D721Med (cell line): ENCODE results near the gene FAM174C.

ENCODE experiments used
- DNase-seq: peaks from one replicate; pipeline ENCODE4 v3.0.0; 2011; ENCODE audit warnings: low spot score; ENCODE audit not compliant: insufficient read length
- FAIRE-seq: peaks from 2 replicates; lab custom pipeline; 2011; peaks lifted over from hg19 to GRCh38; lab: Jason Lieb, UNC
- TF ChIP-seq, protein P1 (sequence below): IDR thresholded peaks from 2 replicates; pipeline ENCODE4 v1.5.1; 2012; ENCODE audit warnings: mild to moderate bottlenecking, control low read depth; ENCODE audit not compliant: insufficient read depth; ENCODE audit errors: missing control alignments

Gene FAM174C

DNA sequence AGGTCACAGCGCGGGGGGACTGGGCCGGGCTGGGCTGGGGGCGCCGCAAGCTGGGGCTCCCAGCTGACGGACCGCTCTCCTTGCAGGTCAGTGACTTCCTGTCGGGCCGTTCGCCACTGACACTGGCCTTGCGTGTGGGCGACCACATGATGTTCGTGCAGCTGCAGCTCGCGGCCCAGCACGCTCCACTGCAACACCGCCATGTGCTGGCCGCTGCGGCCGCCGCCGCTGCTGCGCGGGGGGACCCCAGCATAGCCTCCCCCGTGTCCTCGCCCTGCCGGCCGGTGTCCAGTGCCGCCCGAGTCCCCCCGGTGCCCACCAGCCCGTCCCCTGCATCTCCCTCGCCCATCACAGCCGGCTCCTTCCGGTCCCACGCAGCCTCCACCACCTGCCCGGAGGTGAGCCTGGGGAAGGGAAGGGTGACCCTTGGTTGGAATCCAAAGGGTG, 21.2 kb upstream of the FAM174C start:
- DNase-seq (no peak), FAIRE-seq (no peak)
- TF ChIP-seq, protein P1, sequence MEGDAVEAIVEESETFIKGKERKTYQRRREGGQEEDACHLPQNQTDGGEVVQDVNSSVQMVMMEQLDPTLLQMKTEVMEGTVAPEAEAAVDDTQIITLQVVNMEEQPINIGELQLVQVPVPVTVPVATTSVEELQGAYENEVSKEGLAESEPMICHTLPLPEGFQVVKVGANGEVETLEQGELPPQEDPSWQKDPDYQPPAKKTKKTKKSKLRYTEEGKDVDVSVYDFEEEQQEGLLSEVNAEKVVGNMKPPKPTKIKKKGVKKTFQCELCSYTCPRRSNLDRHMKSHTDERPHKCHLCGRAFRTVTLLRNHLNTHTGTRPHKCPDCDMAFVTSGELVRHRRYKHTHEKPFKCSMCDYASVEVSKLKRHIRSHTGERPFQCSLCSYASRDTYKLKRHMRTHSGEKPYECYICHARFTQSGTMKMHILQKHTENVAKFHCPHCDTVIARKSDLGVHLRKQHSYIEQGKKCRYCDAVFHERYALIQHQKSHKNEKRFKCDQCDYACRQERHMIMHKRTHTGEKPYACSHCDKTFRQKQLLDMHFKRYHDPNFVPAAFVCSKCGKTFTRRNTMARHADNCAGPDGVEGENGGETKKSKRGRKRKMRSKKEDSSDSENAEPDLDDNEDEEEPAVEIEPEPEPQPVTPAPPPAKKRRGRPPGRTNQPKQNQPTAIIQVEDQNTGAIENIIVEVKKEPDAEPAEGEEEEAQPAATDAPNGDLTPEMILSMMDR: no peak

DNA sequence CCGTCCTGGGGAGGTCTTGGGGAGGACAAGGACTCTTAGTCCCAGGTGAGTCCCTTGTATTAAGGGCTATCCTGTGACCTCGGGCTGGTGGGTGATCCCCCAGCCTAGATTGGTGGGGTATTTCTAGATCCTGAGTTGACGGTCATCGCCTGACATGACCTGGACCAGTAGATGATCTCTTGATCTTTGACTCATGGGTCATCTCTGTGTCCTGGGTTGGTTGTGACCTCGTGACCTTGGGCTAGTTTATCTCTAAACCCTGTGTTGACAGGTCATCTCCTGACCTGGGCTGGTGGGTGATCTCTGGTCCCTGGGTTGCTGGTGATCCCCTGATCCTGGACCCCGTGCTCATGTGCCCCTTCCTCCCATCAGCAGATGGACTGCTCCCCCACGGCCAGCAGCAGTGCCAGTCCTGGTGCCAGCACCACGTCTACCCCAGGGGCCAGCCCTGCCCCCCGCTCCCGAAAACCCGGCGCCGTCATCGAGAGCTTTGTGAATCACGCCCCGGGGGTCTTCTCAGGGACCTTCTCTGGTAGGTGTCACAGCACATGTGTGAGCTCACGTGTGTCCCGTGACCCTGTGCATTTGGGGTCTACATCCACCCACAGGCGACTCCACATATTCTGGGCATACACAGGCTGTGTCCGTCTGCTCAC, 20.7 kb upstream of the FAM174C start:
- FAIRE-seq: no peak
- TF ChIP-seq, protein P1: no peak
- DNase-seq: no peak

DNA sequence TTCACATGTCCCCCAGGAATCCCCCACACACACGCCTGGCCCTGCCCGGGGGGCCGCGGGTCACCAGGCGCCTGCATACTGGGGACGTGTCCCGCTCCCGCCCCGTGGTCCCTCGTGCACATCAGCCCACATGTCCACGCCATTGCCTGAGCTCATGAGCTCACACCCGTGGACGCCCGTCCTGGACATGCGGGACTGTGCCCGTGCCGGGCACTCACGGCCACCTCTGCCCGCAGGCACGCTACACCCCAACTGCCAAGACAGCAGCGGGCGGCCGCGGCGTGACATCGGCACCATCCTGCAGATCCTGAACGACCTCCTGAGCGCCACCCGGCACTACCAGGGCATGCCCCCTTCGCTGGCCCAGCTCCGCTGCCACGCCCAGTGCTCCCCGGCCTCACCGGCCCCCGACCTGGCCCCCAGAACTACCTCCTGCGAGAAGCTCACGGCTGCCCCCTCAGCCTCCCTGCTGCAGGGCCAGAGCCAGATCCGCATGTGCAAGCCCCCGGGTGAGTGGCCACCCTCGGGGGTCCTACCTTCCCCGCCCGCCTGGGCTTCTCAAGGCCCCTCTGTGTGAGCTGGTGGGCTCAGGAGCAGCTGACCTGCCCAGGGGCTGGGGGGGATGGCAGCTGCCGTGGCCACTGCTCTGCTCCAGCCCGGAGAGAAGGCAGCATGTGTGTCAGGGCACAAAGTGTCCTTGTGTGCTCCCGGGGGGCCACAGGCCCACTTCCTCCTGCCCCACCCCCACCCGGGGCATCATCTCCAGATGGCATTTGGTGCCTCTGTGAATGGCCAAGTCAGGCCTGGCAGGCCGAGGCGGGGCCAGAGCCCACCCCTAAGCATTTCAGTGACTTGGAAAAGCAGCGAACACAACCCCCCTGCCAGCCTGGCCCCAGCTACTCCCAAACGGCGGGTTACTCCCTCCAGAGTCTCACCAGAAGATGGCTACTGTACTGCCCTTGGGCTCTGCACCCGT, 19.9 kb upstream of the FAM174C start:
- TF ChIP-seq, protein P1: no peak
- DNase-seq: no peak
- no peak for FAIRE-seq

DNA sequence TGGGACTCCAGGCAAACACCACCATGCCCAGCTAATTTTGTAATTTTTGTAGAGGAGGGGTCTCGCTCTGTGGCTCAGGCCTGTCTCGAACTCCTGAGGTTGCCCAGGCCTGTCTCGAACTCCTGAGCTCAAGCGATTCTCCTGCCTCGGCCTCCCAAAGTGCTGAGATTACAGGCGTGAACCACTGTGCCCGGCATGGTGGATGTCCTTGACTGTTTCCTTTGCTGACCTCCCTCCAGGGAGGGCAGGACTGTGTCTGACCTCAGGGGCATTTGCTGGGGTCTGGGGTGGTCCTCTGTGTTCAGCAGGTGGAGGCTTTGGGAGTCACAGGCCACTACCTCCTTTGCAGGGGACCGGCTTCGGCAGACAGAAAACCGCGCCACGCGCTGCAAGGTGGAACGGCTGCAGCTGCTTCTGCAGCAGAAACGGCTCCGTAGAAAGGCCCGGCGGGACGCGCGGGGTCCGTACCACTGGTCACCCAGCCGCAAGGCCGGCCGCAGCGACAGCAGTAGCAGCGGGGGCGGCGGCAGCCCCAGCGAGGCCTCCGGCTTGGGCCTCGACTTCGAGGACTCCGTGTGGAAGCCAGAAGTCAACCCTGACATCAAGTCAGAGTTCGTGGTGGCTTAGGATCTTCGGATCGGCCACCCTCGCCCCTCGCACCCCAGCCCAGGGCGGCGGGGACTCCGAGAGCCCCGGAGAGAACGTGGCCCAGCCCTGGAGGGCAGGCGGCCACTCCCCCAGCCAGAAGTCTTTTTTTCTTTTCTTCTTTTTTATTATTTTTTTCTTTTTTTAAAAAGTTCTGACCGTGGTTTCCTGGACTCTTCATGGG, 18.5 kb upstream of the FAM174C start:
- FAIRE-seq (no peak), DNase-seq (no peak)
- TF ChIP-seq, protein P1: no peak

DNA sequence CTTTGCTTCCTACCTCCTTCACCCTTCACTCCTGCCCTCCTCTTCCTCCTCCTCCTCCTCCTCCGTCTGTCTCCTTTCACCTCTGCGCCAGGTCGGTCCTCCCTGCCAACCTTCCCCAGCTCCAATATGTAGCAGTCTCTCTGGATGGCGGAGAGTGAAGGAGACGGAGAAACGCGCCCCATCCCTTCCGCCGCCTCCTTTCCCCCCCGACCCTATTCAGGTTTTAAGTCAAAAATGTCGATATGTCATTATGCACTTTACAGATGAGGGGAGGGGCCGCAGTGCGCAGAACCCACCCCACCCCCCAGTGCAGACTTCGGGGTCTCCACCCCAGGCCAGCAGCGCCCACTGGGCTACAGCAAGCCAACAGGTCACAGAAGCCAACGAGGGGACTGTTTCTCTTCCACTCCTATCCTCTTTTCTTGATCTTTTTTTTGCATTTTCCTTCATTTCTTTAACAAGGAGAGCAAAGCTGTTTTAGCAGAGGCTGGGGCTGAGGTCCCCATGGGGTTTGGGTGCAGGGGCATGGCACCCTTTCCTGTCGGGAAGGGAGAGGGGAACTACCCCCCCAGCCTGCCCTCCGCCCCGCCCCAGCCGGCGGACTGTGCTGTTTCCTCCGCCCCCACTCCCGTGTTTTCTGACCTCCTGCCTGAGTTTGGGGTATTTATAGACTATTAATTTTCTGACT, 17.7 kb upstream of the FAM174C start:
- DNase-seq (no peak), FAIRE-seq (no peak)
- TF ChIP-seq, protein P1: no peak

DNA sequence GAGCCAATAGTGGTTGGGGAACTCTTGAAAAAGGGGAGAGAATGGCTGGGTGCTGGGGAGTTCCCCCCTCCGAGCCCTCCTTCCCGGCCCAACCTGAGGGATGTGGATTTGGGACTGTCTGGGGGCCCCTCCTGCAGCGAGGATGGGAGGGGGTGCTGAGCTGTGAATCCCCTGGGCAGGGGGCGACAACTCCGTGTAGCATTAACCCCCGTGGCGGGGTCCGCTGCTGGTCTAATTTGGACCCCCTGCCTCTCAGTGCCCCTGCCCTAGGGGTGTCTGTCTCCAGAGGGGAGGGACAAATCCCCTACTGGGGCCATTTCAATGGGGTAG, 17.2 kb upstream of the FAM174C start:
- TF ChIP-seq, protein P1: no peak
- no peak for DNase-seq
- FAIRE-seq: no peak
